HepG2 (cell line): ENCODE data around the gene BACH2.

Source experiments
- EZH2 ChIP-seq: conservative IDR thresholded peaks from 2 replicates; pipeline ENCODE4 v1.6.1; 2012; ENCODE audit warnings: mild to moderate bottlenecking, low read depth, low read length, moderate library complexity
- FLYWCH1 ChIP-seq: sonication (generic); formaldehyde crosslinking; IDR thresholded peaks from 2 replicates; pipeline ENCODE4 v1.8.1; 2023; ENCODE audit warnings: mild to moderate bottlenecking, missing genetic modification reagents
- GTF2F1 ChIP-seq: fragments of 150-350 bp; IDR thresholded peaks from 2 replicates; pipeline ENCODE4 v1.6.1; 2014; ENCODE audit warnings: low read length
- MXI1 ChIP-seq: IDR thresholded peaks from 3 replicates; pipeline ENCODE4 v1.6.1; 2012; ENCODE audit warnings: low read depth, low read length, inconsistent platforms, borderline replicate concordance
- PAX8 ChIP-seq: sonication (generic); formaldehyde crosslinking; IDR thresholded peaks from 2 replicates; pipeline ENCODE4 v1.8.0; 2022; ENCODE audit warnings: mild to moderate bottlenecking, missing genetic modification reagents, borderline replicate concordance
- TCF12 ChIP-seq, 2 experiments: fragments of 450-650 bp in 1 of 2; sonication (generic) in 1 of 2; formaldehyde crosslinking in 1 of 2; IDR thresholded peaks; 2 replicates each; pipeline versions ENCODE4 v1.6.1 to v1.8.0; 2017 to 2022; ENCODE audit warnings: antibody characterized with exemption in 1 of 2, mild to moderate bottlenecking in 1 of 2, missing genetic modification reagents in 1 of 2, moderate library complexity in 1 of 2
- TOE1 ChIP-seq: sonication (generic); formaldehyde crosslinking; IDR thresholded peaks from 2 replicates; pipeline ENCODE4 v1.4.0; 2020; ENCODE audit warnings: mild to moderate bottlenecking, missing genetic modification reagents
- TF ChIP-seq, protein P1 (sequence below): sonication (generic); formaldehyde crosslinking; IDR thresholded peaks from 2 replicates; pipeline ENCODE4 v1.4.0; 2020; ENCODE audit warnings: missing genetic modification reagents, borderline replicate concordance
- TF ChIP-seq, protein P2 (sequence below): sonication (generic); formaldehyde crosslinking; IDR thresholded peaks from 2 replicates; pipeline ENCODE4 v1.5.0; 2020; ENCODE audit warnings: mild to moderate bottlenecking, missing genetic modification reagents, moderate library complexity
- TF ChIP-seq, protein P3 (sequence below): sonication (generic); formaldehyde crosslinking; IDR thresholded peaks from one replicate; pipeline ENCODE4 v1.5.1; 2020; ENCODE audit warnings: mild to moderate bottlenecking, missing genetic modification reagents; ENCODE audit errors: not compliant biosample characterization
- TF ChIP-seq, protein P4 (sequence below): sonication (generic); formaldehyde crosslinking; IDR thresholded peaks from 2 replicates; pipeline ENCODE4 v1.5.0; 2020; ENCODE audit warnings: missing genetic modification reagents, mild to moderate bottlenecking, borderline replicate concordance

DNA sequence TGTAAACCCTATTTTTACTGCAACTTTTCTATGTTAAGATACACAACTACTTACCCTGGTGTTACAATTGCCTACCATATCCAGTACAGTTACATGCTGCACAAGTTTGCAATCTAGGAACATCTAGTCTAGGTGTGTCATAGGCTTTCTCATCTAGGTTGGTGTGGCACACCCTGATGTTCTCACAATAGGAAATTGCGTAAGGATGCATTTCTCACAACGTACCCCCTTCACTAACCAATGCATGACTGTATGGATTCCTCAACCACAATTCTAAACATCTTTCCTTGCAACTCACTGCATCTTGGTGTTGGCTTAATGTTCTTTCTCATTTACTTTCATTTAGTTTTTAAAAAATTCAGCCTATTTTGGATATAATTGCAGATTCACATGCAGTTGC lies 370.8 kb downstream of the BACH2 start:
- TF ChIP-seq, protein P1, sequence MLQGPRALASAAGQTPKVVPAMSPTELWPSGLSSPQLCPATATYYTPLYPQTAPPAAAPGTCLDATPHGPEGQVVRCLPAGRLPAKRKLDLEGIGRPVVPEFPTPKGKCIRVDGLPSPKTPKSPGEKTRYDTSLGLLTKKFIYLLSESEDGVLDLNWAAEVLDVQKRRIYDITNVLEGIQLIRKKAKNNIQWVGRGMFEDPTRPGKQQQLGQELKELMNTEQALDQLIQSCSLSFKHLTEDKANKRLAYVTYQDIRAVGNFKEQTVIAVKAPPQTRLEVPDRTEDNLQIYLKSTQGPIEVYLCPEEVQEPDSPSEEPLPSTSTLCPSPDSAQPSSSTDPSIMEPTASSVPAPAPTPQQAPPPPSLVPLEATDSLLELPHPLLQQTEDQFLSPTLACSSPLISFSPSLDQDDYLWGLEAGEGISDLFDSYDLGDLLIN (CRISPR knock-in tag) = no peak
- TF ChIP-seq PAX8 (CRISPR knock-in tag) (no peak), EZH2 (no peak), FLYWCH1 (CRISPR knock-in tag) (no peak), GTF2F1 (no peak), TOE1 (no peak), MXI1 (no peak), TCF12 (IDR thresholded peaks at IDR 0.05) (no peak), TCF12 (CRISPR knock-in tag; IDR thresholded peaks at IDR 0.05) (no peak)
- TF ChIP-seq, protein P2, sequence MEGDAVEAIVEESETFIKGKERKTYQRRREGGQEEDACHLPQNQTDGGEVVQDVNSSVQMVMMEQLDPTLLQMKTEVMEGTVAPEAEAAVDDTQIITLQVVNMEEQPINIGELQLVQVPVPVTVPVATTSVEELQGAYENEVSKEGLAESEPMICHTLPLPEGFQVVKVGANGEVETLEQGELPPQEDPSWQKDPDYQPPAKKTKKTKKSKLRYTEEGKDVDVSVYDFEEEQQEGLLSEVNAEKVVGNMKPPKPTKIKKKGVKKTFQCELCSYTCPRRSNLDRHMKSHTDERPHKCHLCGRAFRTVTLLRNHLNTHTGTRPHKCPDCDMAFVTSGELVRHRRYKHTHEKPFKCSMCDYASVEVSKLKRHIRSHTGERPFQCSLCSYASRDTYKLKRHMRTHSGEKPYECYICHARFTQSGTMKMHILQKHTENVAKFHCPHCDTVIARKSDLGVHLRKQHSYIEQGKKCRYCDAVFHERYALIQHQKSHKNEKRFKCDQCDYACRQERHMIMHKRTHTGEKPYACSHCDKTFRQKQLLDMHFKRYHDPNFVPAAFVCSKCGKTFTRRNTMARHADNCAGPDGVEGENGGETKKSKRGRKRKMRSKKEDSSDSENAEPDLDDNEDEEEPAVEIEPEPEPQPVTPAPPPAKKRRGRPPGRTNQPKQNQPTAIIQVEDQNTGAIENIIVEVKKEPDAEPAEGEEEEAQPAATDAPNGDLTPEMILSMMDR (CRISPR knock-in tag) = no peak
- TF ChIP-seq, protein P3, sequence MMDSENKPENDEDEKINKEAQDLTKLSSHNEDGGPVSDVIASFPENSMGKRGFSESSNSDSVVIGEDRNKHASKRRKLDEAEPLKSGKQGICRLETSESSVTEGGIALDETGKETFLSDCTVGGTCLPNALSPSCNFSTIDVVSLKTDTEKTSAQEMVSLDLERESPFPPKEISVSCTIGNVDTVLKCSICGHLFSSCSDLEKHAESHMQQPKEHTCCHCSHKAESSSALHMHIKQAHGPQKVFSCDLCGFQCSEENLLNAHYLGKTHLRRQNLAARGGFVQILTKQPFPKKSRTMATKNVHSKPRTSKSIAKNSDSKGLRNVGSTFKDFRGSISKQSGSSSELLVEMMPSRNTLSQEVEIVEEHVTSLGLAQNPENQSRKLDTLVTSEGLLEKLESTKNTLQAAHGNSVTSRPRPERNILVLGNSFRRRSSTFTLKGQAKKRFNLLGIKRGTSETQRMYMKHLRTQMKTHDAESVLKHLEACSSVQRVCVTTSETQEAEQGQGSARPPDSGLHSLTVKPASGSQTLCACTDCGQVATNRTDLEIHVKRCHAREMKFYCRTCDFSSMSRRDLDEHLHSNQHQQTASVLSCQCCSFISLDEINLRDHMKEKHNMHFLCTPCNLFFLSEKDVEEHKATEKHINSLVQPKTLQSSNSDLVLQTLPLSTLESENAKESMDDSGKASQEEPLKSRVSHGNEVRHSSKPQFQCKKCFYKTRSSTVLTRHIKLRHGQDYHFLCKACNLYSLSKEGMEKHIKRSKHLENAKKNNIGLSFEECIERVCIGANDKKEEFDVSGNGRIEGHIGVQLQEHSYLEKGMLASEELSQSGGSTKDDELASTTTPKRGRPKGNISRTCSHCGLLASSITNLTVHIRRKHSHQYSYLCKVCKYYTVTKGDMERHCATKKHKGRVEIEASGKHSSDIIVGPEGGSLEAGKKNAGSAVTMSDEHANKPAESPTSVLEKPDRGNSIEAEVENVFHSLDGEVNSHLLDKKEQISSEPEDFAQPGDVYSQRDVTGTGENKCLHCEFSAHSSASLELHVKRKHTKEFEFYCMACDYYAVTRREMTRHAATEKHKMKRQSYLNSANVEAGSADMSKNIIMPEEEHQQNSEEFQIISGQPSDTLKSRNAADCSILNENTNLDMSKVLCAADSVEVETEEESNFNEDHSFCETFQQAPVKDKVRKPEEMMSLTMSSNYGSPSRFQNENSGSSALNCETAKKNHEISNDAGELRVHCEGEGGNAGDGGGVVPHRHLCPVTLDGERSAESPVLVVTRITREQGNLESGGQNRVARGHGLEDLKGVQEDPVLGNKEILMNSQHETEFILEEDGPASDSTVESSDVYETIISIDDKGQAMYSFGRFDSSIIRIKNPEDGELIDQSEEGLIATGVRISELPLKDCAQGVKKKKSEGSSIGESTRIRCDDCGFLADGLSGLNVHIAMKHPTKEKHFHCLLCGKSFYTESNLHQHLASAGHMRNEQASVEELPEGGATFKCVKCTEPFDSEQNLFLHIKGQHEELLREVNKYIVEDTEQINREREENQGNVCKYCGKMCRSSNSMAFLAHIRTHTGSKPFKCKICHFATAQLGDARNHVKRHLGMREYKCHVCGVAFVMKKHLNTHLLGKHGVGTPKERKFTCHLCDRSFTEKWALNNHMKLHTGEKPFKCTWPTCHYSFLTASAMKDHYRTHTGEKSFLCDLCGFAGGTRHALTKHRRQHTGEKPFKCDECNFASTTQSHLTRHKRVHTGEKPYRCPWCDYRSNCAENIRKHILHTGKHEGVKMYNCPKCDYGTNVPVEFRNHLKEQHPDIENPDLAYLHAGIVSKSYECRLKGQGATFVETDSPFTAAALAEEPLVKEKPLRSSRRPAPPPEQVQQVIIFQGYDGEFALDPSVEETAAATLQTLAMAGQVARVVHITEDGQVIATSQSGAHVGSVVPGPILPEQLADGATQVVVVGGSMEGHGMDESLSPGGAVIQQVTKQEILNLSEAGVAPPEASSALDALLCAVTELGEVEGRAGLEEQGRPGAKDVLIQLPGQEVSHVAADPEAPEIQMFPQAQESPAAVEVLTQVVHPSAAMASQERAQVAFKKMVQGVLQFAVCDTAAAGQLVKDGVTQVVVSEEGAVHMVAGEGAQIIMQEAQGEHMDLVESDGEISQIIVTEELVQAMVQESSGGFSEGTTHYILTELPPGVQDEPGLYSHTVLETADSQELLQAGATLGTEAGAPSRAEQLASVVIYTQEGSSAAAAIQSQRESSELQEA = no peak
- TF ChIP-seq, protein P4, sequence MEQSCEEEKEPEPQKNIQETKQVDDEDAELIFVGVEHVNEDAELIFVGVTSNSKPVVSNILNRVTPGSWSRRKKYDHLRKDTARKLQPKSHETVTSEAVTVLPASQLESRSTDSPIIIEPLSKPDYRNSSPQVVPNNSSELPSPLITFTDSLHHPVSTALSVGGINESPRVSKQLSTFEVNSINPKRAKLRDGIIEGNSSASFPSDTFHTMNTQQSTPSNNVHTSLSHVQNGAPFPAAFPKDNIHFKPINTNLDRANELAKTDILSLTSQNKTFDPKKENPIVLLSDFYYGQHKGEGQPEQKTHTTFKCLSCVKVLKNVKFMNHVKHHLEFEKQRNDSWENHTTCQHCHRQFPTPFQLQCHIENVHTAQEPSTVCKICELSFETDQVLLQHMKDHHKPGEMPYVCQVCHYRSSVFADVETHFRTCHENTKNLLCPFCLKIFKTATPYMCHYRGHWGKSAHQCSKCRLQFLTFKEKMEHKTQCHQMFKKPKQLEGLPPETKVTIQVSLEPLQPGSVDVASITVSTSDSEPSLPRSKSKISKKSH (CRISPR knock-in tag) = no peak
